NCI-H1105 treated with DMSO at 0.1 percent for 48 hours (cell line): Measurements from ENCODE around the gene MRPL27.

ENCODE experiments used
- DNase-seq: peaks from one replicate; lab custom pipeline; 2025; lab: John Stamatoyannopoulos, UW

Gene MRPL27

GRCh38 chr17:50386510-50386909, 13.5 kb upstream of the MRPL27 start:
- DNase-seq = no peak

- no peak for DNase-seq
These were observed 9.9 kb upstream of the MRPL27 start for GRCh38 chr17:50382931-50383330.

- no peak for DNase-seq
These were observed 8.9 kb upstream of the MRPL27 start for GRCh38 chr17:50381920-50382319.

- no peak for DNase-seq
These were observed 8.4 kb upstream of the MRPL27 start for GRCh38 chr17:50381260-50381815.

- DNase-seq = no peak
These were observed 7.6 kb upstream of the MRPL27 start for GRCh38 chr17:50380369-50381259.

GRCh38 chr17:50379351-50380132, 6.6 kb upstream of the MRPL27 start:
- DNase-seq = no peak

- no peak for DNase-seq
These were observed 3.0 kb upstream of the MRPL27 start for GRCh38 chr17:50375858-50376538.

GRCh38 chr17:50373705-50374104, 721 bp upstream of the MRPL27 start:
- no peak for DNase-seq

GRCh38 chr17:50372222-50372757, 694 bp downstream of the MRPL27 start:
- no peak for DNase-seq

- DNase-seq = no peak
These were observed 1.5 kb downstream of the MRPL27 start for GRCh38 chr17:50371526-50371925.

GRCh38 chr17:50370052-50370451, 2.9 kb downstream of the MRPL27 start:
- no peak for DNase-seq

GRCh38 chr17:50367401-50367800, 5.6 kb downstream of the MRPL27 start:
- DNase-seq = no peak

- no peak for DNase-seq
These were observed 7.2 kb downstream of the MRPL27 start for GRCh38 chr17:50365649-50366393.

- DNase-seq = no peak
These were observed 7.8 kb downstream of the MRPL27 start for GRCh38 chr17:50365165-50365564.

GRCh38 chr17:50364715-50365114, 8.3 kb downstream of the MRPL27 start:
- no peak for DNase-seq

GRCh38 chr17:50364061-50364458, 8.9 kb downstream of the MRPL27 start:
- DNase-seq = no peak

GRCh38 chr17:50363217-50364060, 9.5 kb downstream of the MRPL27 start:
- DNase-seq = no peak

- no peak for DNase-seq
These were observed 10.3 kb downstream of the MRPL27 start for GRCh38 chr17:50362661-50363060.

- DNase-seq = peak; percentile 10
These were observed 11.2 kb downstream of the MRPL27 start for GRCh38 chr17:50361561-50362480.
